ENCODE data around the gene NFIC.
"Not testable (repeated sequence)": the region's sequence is repeated elsewhere in the genome, so short reads cannot be mapped to it uniquely, and the experiment has no call there.

The NFIC gene

GRCh38 chr19:3370214-3370720 lies 3.9 kb downstream of the NFIC start:
- in situ Hi-C loops (cut with MboI; ENCODE audit: low sequenced_read_pairs): no loop called here

- in situ Hi-C loops (cut with MboI; ENCODE audit: low sequenced_read_pairs): no loop called here
Measured at GRCh38 chr19:3370728-3371591, 4.6 kb downstream of the NFIC start.

- in situ Hi-C loops (cut with MboI; ENCODE audit: low sequenced_read_pairs): no loop called here
Measured at GRCh38 chr19:3372413-3372812, 6.0 kb downstream of the NFIC start.

- in situ Hi-C loops (cut with MboI; ENCODE audit: low sequenced_read_pairs): no loop called here
Measured at GRCh38 chr19:3373971-3374368, 7.6 kb downstream of the NFIC start.

- in situ Hi-C loops (cut with MboI; ENCODE audit: low sequenced_read_pairs): no loop called here
Measured at GRCh38 chr19:3374369-3375112, 8.2 kb downstream of the NFIC start.

GRCh38 chr19:3375221-3376090 lies 9.1 kb downstream of the NFIC start:
- in situ Hi-C loops (cut with MboI; ENCODE audit: low sequenced_read_pairs): no loop called here

- in situ Hi-C loops (cut with MboI; ENCODE audit: low sequenced_read_pairs): not testable (repeated sequence)
Measured at GRCh38 chr19:3376091-3376455, 9.7 kb downstream of the NFIC start.

- in situ Hi-C loops (cut with MboI; ENCODE audit: low sequenced_read_pairs): no loop called here
Measured at GRCh38 chr19:3378352-3379150, 12.2 kb downstream of the NFIC start.

GRCh38 chr19:3380829-3381228 lies 14.4 kb downstream of the NFIC start:
- in situ Hi-C loops (cut with MboI; ENCODE audit: low sequenced_read_pairs): no loop called here

GRCh38 chr19:3381701-3382372 lies 15.5 kb downstream of the NFIC start:
- in situ Hi-C loops (cut with MboI; ENCODE audit: low sequenced_read_pairs): no loop called here

- in situ Hi-C loops (cut with MboI; ENCODE audit: low sequenced_read_pairs): no loop called here
Measured at GRCh38 chr19:3382460-3383100, 16.2 kb downstream of the NFIC start.

- in situ Hi-C loops (cut with MboI; ENCODE audit: low sequenced_read_pairs): no loop called here
Measured at GRCh38 chr19:3383121-3383722, 16.8 kb downstream of the NFIC start.

GRCh38 chr19:3386447-3387234 lies 20.3 kb downstream of the NFIC start:
- in situ Hi-C loops (cut with MboI; ENCODE audit: low sequenced_read_pairs): no loop called here

- in situ Hi-C loops (cut with MboI; ENCODE audit: low sequenced_read_pairs): no loop called here
Measured at GRCh38 chr19:3387645-3388589, 21.5 kb downstream of the NFIC start.

- in situ Hi-C loops (cut with MboI; ENCODE audit: low sequenced_read_pairs): no loop called here
Measured at GRCh38 chr19:3389446-3389778, 23.0 kb downstream of the NFIC start.

- in situ Hi-C loops (cut with MboI; ENCODE audit: low sequenced_read_pairs): no loop called here
Measured at GRCh38 chr19:3389876-3390371, 23.5 kb downstream of the NFIC start.

GRCh38 chr19:3391911-3392310 lies 25.5 kb downstream of the NFIC start:
- in situ Hi-C loops (cut with MboI; ENCODE audit: low sequenced_read_pairs): not testable (repeated sequence)
